IPS-18c (cell line): ENCODE results near the gene PAX5.

Experiments used
- H3K4me3 ChIP-seq: 2 replicates; pipeline ENCODE4 v1.7.0; 2013; ENCODE audit warnings: low read depth, mild to moderate bottlenecking, low read length, moderate library complexity; ENCODE audit not compliant: insufficient read depth
- H3K9me3 ChIP-seq: one replicate; pipeline ENCODE4 v1.6.1; 2013; ENCODE audit warnings: mild to moderate bottlenecking, low read length, moderate library complexity; ENCODE audit not compliant: control insufficient read depth, insufficient read depth

The PAX5 gene

DNA sequence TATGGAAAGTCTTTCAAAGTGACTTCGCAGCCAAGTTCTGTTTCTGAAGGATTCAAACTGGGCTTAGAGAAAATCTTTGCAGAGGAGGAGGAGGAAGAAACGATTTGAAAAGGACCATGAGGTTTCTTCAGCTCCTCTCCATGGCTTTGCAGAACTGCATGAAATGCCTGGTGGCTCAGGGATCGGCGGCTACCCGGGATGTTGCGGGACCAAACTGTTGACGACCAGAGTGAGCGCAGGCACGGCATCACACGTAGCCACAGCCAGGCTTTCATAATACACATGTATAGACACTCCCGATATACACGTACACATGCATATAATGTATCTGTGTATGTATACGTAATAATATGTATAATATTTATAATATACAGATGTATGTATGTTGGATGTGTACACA, 180.0 kb downstream of the PAX5 start:
- no peak overlapping the region for H3K4me3 ChIP-seq
- no peaks in the 10 kb centered on the region for H3K9me3 ChIP-seq

GRCh38 chr9:36853233-36853632, 180.8 kb downstream of the PAX5 start:
- no peak overlapping the region for H3K4me3 ChIP-seq
- H3K9me3 ChIP-seq: no peaks in the 10 kb centered on the region

GRCh38 chr9:36849943-36850342, 184.1 kb downstream of the PAX5 start:
- Histone ChIP-seq H3K9me3 (no peaks in the 10 kb centered on the region), H3K4me3 (no peak overlapping the region)

DNA sequence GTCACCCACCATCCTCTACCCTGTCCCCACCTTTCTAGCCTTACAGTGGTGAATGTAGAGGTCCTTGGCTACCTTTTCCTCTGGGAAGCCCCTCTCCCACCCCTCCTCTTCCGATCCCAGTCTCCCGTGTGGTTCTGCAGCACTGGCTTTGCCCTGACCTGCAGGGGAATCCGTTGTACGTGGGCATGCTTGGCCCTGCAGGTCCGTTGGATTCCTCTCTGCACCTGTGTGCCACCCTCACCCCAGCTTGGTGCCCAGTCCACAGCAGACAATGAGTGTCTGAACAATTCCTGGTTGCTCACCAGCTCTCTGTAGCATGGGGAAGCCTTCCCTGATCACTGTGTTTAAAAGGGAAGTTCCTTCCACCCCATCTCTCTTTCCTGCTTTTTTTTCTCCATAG, 185.1 kb downstream of the PAX5 start:
- H3K9me3 ChIP-seq: no peaks in the 10 kb centered on the region
- H3K4me3 ChIP-seq: no peak overlapping the region

GRCh38 chr9:36847781-36848673, 186.0 kb downstream of the PAX5 start:
- Histone ChIP-seq H3K9me3 (no peaks in the 10 kb centered on the region), H3K4me3 (no peak overlapping the region)

DNA sequence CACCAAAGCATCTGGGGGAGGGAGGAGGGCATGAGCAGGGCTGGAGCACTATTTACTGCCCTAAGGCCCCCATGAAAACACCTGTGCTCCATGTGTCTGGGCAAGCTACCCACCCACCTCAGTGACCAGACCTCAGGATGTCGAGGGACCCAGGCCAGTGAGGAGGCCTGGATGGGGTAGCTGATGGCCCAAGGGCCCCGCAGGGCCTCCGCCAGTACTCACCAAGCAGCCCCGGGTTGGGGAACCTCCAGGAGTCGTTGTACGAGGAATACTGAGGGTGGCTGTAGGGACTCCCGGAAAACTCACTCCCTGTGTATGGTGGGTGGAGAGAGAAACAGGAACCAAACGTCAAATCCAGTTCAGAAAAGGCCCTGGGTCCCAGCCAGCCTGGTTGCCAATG, 187.4 kb downstream of the PAX5 start:
- no peaks in the 10 kb centered on the region for H3K9me3 ChIP-seq
- no peak overlapping the region for H3K4me3 ChIP-seq

DNA sequence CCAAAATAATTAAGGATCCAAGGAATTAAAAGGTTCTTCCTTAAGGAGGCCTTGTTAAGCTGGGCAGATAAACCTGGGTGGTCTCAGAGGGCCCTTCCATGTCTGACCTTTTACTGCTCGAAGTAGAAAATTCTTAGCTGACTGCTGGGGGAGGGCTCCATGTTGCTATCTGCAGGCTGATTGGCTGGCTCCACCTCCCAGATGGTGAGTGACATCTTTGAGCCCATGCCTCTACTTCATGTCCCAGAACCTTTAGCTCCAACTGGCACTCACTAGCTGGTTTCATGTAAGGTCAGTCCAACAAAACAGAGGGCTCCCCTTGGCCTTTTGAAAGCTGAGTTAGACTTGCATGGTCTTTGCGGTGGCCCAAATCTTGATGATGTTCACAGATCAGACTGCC, 188.2 kb downstream of the PAX5 start:
- Histone ChIP-seq H3K4me3 (no peak overlapping the region), H3K9me3 (no peaks in the 10 kb centered on the region)

DNA sequence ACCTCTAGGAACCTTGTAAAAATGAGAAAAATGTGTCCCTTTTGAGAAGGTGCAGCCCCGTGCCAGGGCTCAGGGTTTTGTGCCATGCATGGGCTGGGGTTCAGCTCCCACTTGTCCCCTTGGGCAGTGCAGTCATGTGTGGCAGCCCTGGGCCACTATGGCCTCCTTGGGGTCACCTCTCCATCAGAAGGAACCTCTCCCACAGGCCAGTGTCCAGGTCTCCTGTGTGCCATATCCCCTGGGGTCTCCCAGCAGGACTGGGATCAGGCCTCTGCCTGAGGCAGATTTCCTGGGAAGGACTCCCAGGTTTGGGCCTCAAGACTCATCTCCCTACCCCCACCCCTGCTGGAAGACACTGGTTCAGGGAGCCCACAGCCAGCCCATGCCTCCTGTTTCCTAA, 189.1 kb downstream of the PAX5 start:
- no peaks in the 10 kb centered on the region for H3K9me3 ChIP-seq

GRCh38 chr9:36843964-36844363, 190.1 kb downstream of the PAX5 start:
- Histone ChIP-seq H3K4me3 (no peak overlapping the region), H3K9me3 (no peaks in the 10 kb centered on the region)

More for the DNA sequence above, 189.1 kb downstream of the PAX5 start:
- H3K4me3 ChIP-seq: no peak overlapping the region

DNA sequence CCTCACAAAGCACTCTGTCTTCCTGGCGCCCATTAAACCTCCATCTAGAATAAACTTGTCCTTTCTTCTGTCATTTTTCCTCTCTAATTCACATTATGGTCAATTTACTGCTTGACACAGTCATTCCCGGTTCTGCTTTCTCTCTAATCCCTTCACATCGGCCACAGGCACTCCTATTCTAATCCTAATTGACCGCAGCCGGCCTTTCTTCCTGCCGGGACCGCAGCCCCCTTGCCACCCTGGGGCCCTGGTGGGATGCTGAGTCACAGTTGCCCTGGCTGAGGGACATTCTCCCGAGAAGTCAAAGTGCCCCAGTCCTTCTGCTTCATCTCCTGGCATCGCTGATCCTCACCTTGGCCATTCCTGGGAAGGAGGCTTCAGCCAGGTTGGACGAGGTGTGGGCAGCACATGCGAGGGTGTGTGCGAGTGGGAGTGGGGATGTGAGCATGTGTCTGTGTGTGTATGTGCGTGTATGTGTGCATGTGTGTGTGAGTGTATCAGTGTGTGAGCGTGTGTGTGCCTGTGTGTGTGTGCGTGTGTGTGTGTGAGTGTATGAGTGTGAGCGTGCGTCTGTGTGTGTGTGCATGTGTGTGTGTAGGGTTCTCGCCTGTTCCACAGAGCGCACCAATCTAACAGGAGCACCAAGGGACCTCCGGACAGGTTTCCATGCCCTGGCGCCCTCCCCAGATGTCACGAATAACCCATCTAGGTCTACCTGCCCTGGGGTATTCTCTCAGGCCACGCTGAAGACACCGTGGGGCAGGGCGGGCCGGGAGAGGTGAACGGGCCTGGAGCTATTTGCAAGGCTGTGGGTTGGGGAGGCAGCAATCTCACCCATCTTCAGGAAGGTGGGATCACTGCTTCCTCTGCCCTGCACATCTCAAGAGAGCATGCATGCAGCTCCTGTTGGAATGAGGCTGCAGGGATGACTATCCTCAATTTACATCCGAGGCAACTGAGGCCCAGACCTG, 191.2 kb downstream of the PAX5 start:
- no peak overlapping the region; the same call in 1 of the 2 replicates for H3K4me3 ChIP-seq
- H3K9me3 ChIP-seq: no peaks in the 10 kb centered on the region

DNA sequence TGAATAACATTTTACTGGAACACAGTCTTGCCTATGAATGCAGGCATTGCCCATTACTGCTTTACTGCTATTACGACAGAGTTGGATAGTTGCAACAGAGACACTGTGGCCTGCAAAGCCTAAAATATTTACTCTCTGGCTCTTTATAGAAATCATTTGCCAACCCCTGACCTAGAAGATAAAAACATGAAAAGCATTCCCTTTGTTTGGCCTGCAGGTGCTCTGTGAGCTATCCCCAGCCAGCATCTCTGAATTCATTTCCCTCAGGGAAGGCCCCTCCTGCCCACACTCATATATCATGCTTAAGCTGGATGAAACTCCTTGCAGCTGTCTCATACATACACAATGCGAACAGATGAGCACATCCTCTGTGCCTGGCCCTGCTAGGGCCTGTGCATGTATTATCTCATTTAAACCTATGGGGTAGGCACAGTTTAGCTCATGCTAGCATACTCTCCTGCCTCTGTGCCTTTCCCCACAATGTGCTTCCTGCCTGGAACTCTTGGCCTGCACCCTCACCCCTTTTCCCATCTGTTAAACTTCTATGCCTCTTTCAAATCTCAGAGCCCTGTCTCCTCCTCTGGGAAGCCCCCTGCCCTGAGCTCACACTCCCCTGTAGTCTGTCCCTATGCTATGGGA, 193.1 kb downstream of the PAX5 start:
- no peaks in the 10 kb centered on the region for H3K9me3 ChIP-seq
- H3K4me3 ChIP-seq: no peak overlapping the region

GRCh38 chr9:36839131-36839885, 194.8 kb downstream of the PAX5 start:
- Histone ChIP-seq H3K9me3 (no peaks in the 10 kb centered on the region), H3K4me3 (no peak overlapping the region)

DNA sequence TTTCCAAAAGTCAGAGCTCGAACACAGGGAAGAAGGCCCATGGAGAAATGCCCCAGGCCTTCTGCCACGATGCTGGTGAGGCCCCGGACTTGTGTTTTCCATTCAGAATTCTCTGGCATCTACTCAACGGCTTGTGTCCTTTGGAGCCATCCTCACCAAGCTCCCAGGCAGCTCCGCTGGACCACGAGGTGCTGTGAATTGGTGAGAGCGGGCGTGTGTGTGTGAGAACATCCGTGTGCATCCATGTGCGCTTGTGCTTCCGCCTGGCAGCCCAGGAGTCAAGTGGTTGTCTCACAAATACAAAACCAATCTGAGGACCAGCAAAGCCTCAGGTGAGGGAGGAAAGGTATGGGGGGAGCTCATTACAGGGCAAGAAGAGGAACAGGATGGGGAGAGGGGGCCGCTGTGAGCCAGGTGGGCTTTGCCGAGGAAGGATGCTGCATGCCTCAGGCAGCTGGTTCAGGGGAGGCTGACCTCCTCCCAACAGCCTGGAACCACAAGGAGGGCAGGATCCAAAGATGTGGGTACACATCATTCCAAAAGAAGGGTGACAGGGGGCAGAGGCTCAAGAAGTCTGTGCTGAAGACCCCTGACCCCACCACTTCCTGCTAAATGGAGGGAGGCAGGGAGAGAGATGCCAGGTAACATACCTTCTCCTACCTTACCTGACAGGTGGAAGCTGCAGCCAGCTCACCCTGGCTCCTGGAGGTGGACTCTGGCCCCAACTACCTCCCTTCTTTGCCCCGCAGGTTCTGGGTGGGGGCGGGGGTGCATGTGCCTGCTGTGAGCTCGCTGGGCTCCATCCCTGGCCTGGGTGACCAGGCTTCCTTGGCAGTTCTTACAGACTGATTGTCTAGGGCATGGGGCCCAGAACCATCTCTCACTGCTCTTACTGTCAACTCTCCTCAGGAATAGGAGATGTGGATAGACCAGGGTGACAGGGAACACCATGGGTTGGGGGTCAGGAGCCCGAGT, 196.3 kb downstream of the PAX5 start:
- H3K9me3 ChIP-seq: no peaks in the 10 kb centered on the region
- H3K4me3 ChIP-seq: no peak overlapping the region

DNA sequence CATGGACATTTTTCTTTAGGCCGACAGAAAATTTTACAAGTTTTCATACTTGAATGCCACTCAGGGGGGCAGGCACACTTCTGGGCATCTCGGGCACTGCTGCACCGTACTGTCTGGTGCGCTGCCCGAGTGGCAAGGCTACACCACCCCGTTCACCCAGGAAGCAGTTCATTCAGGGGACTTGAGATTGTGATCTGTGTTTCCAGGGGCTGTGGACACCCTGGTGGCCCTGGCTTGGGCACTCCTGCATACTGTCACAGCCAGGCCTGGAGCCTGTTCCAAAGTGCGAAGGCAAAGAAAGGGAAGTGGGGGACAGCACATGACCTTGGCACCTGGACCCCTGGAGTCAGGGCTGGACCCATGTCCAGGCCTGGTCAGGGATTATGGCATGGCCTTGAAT, 197.6 kb downstream of the PAX5 start:
- H3K9me3 ChIP-seq: no peaks in the 10 kb centered on the region
- no peak overlapping the region for H3K4me3 ChIP-seq

DNA sequence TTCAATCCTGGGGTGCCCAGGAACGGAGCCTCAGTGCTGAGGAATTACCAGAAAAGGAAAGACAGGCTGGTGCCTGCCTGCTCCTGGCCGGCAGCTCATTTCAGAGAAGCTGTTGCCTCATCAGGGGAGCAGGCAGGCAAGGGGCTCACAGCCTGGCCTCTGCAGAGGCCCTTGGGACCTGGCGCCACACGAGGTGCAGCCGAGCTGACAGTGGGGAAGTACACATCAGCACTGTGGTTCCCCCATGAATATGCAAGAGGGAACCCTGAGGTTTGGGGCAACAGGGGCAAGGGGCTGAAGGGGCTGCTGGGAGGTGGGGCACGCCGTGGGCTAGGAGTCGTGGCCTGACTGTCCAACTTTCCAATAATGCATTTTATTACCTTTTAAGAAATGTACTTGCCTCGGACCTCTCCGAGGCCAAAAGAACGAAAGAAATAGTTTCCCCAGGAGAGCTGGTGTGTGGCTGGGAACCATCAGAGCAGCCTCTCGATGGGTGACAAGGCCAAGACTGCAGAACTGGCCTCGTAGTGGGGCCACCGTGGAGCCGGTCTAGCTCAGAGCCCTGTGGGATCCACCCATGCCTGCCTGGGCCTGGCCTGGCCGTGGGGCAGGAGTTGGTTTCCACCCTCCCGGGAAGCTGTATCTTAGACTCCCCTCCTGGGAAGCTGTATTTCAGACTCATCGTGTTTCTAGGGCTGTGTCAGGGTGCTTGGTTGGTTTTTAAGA, 198.6 kb downstream of the PAX5 start:
- Histone ChIP-seq H3K4me3 (no peak overlapping the region), H3K9me3 (no peaks in the 10 kb centered on the region)
